Measurements from ENCODE around the gene NRM. TPM values are rescaled to one million over a fixed set of nuclear protein-coding genes. Genes with fewer than 3 reads are reported as not detected.

The NRM gene
- total and polyA plus RNA-seq, 2 of the 13 experiments (the other 11 are each of a cell fraction or from before 2014, with no cell fraction given) = 12.5 to 16.0 TPM

GRCh38 chr6:30672445-30673253, 18.1 kb downstream of the NRM start, which contains the start of gene DHX16 (continued):
- TF ChIP-seq SKIL (CRISPR knock-in tag; IDR thresholded peaks at IDR 0.05; ENCODE audit: borderline replicate concordance) = no peak
- 0 out of 2 replicates have a peak, but pooled peaks have one; percentile 8 for TF ChIP-seq ZNF468 (CRISPR knock-in tag; IDR thresholded peaks at IDR 0.05)
- no peak; the same call in none of the 2 replicates for TF ChIP-seq ZNF451 (CRISPR knock-in tag; IDR thresholded peaks at IDR 0.05)
- no peak for TF ChIP-seq RNF2 (conservative IDR thresholded peaks at IDR 0.05; ENCODE audit: low read depth)
- TF ChIP-seq JDP2 (CRISPR knock-in tag; IDR thresholded peaks at IDR 0.05; ENCODE audit: borderline replicate concordance) = no peak
- peak; percentile 71; the same call in 1 of the 2 replicates for TF ChIP-seq FOXA3 (CRISPR knock-in tag; IDR thresholded peaks at IDR 0.05)
- TF ChIP-seq NR2F2 (IDR thresholded peaks at IDR 0.05; ENCODE audit: borderline replicate concordance, low read depth) = no peak
- peak; percentile 58; the same call in 1 of the 2 replicates for TF ChIP-seq SOX5 (CRISPR knock-in tag; IDR thresholded peaks at IDR 0.05; ENCODE audit: borderline replicate concordance)
- TF ChIP-seq SMAD9 (CRISPR knock-in tag; IDR thresholded peaks at IDR 0.05) = no peak
- TF ChIP-seq TCF7 (IDR thresholded peaks at IDR 0.05; ENCODE audit: low read depth) = no peak
- no peak; the same call in 1 of the 2 replicates for TF ChIP-seq IRX3 (CRISPR knock-in tag; IDR thresholded peaks at IDR 0.05; ENCODE audit: borderline replicate concordance, low read depth)
- TF ChIP-seq YEATS4 (CRISPR knock-in tag; IDR thresholded peaks at IDR 0.05; ENCODE audit: borderline replicate concordance) = peak; percentile 62
- TF ChIP-seq ZNF562 (CRISPR knock-in tag; IDR thresholded peaks at IDR 0.05; ENCODE audit: borderline replicate concordance) = no peak
- peak; percentile 89 for TF ChIP-seq POLR2G (IDR thresholded peaks at IDR 0.05; ENCODE audit: low read depth, low read length)
- peak; percentile 88 for TF ChIP-seq POGK (CRISPR knock-in tag; conservative IDR thresholded peaks at IDR 0.05)
- TF ChIP-seq ZNF792 (CRISPR knock-in tag; IDR thresholded peaks at IDR 0.05) = peak; percentile 56
- TF ChIP-seq HMGXB3 (CRISPR knock-in tag; IDR thresholded peaks at IDR 0.05; ENCODE audit: borderline replicate concordance) = peak; percentile 73; the same call in 1 of the 2 replicates
- no peak for TF ChIP-seq ZNF513 (CRISPR knock-in tag; conservative IDR thresholded peaks at IDR 0.05)
- TF ChIP-seq ZNF383 (CRISPR knock-in tag; IDR thresholded peaks at IDR 0.05; ENCODE audit: borderline replicate concordance) = no peak
- TF ChIP-seq RBFOX2 (IDR thresholded peaks at IDR 0.05; ENCODE audit: low read depth, low read length) = peak; percentile 85

Data from HepG2 (cell line).